Liver (tissue), 3 donors: ENCODE measurements around the gene ZNF595.
"Not testable (repeated sequence)": the region's sequence is repeated elsewhere in the genome, so short reads cannot be mapped to it uniquely, and the experiment has no call there.

Source experiments
- CTCF ChIP-seq: fragments of 150-350 bp; IDR thresholded peaks from 2 replicates; pipeline ENCODE4 v1.5.1; 2017; ENCODE audit warnings: improper control_type of control experiment, low read depth, low read length; ENCODE audit not compliant: missing input control
- GABPA ChIP-seq, 2 donors: IDR thresholded peaks in 1 of 2; conservative IDR thresholded peaks in 1 of 2; 2 replicates each; pipeline ENCODE4 v1.6.1; 2016; ENCODE audit warnings: antibody characterized with exemption in 2 of 2, mild to moderate bottlenecking in 1 of 2, moderate library complexity in 1 of 2
- REST ChIP-seq: IDR thresholded peaks from 2 replicates; pipeline ENCODE4 v1.6.1; 2016; ENCODE audit warnings: antibody characterized with exemption, mild to moderate bottlenecking
- RXRA ChIP-seq, 2 donors: IDR thresholded peaks; 2 replicates each; pipeline ENCODE4 v1.6.1; 2017 to 2018; ENCODE audit warnings: antibody characterized with exemption in 2 of 2, mild to moderate bottlenecking in 1 of 2
- SP1 ChIP-seq: IDR thresholded peaks from 2 replicates; pipeline ENCODE4 v1.6.1; 2018; ENCODE audit warnings: antibody characterized with exemption, mild to moderate bottlenecking
- donor health status: healthy.
- donor health status: healthy.

DNA sequence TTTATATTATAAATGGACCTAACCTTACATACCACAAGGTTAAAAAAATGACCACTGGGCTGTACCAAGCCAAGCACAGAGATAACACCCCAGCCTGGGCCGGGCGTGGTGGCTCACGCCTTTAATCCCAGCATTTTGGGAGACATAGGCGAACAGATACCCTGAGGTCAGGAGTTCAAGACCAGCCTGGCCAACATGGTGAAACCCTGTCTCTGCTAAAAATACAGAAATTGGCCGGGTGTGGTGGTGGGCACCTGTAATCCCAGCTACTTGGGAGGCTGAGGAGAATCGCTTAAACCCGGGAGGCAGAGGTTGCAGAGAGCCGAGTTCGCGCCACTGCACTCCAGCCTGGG, 70.8 kb downstream of the ZNF595 start:
- not testable (repeated sequence) for TF ChIP-seq SP1; CTCF; RXRA (IDR thresholded peaks at IDR 0.05); REST; GABPA (IDR thresholded peaks at IDR 0.05 in 1 of 2, conservative IDR thresholded peaks at IDR 0.05 in 1 of 2)
